HG03159 (cell line): ENCODE results near the gene NTM.
A peak's percentile ranks its signal among the peaks of the same experiment; 100 is the strongest.
"Not testable (repeated sequence)": the region's sequence is repeated elsewhere in the genome, so short reads cannot be mapped to it uniquely, and the experiment has no call there.

Experiments used
- ATAC-seq: cut with Tn5 transposase; IDR thresholded peaks from one replicate; pipeline ENCODE4 v1.9.1; 2021; ENCODE audit warnings: mild to moderate bottlenecking, moderate library complexity; ENCODE audit not compliant: unreplicated experiment

The NTM gene

DNA sequence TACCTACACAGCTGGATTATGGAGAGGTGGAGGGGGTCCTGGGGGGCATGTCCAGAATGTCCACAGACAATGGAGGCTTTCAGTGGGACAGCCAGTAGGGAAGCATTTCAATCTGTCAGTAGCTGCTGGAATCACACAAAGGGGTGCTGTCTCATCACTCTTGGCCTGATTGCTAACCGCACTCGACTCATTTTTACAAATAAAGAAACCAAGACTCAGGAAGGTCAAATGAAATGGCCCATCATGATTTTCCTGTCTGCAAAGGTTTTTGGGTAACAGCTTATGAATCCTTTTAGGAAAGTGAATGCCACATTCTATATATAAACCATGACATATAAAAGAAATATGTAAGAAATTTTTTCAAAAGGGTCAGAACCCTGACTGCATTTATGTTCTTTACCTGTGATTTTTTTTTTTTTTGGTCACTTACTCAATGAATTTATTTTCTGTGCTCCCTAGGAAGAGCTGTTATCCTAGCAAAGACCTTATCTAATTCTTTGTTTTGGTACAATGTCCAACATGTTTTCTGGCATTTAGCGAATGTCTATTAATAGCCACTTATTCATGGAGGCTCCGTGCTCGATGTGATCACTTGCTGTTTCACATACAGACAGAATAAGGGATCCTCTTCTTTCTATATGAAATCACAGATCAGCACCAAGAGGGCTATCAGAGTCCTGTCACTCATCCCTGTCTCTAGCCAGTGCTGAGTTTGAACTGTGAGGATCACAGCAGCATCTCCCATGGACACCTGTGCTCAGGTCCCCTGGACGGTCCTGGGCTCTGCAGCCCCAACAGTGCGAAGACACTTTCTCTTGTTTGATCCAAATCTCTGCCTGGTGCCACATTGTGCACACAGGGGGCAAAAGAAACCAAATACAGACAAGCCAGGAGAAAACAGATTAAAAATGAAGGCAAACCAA lies 979.7 kb downstream of the NTM start:
- ATAC-seq: no peak

DNA sequence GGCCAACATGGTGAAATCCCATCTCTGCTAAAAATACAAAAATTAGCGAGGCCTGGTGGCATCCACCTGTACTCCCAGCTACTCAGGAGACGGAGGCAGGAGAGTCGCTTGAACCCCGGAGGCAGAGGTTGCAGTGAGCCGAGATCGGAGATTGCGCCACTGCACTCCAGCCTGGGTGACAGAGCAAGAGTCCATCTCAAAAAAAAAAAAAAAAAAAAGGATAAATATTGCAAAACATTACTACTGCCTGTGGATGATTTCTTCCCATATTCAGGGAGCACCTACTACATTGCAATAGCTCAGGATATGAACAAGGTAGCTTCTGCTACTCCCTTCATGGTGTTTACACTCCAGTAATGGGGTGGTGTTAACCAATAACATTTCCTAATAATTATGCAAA lies 980.6 kb downstream of the NTM start:
- ATAC-seq: no peak

DNA sequence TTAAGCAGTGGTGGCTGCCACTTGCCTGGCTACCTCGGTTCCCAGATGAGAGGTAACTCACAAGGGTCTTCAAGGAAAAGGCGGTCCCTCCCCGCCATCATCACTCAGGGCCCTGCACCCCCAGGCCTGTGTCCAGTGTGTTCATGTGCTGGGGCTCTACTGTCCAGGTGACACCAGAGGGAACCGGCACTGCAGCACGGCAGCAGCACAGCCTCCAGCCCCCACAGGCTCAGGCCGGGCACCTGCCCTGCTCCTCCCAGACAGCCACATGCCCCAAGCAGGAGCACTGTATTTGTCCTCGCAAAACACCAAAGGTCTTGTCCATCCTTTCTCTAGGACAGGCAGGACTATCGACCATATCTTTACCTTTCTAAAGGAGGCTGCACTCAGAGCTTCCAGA lies 982.1 kb downstream of the NTM start:
- ATAC-seq: no peak

DNA sequence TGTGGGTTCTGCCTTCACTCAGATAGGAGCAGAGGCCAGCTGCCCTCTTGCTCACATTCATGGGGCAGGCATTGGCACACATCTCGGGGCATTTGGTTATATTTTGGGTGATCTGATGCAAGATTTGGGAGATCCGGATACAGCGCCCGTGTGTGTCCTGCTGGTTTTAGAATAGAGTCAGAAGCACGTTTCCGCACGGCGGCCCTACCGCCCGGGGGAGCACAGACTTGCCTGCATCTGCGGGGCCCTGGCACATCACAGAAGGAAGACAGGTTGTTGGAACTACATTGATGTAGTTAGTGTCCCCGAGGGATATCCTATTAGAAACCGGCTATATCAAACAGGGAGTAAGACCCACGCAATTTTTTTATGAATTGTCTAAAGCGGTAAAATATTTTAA lies 982.8 kb downstream of the NTM start:
- no peak for ATAC-seq

DNA sequence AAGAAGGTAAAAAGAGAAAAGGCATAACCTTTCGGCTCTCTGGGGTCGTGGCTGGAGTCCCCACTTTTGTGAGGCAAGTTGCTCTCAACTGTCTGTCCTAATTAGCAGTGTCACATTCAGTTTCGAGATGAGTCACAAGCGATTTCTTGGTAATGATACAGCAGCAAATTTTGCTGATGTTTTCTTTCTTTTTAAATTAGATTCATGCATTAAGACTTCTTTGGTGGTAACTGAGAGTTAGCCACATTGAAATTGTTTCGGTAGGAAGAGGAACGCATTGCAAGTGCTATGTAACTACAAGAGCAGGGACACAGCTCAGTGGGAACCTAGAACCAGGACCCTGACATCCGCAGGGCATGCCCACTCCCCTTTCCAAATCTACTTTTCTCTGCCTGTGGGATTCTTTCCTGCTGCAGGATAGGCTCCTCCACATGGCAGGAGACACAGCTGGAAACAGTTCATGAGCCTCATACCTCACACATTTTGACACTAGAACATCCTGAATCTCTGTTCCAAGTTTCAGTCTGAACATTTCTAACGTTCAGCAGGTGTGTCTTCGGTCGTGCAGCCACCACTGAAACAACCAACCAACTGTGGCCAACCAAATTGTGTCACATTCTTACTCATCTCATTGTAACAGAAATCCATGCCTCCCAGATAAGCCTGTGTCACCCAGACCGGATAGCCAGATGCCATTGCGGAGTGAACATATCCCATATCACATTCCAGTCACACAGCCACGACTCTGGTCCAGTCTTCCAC lies 987.6 kb downstream of the NTM start:
- peak; percentile 71 for ATAC-seq

DNA sequence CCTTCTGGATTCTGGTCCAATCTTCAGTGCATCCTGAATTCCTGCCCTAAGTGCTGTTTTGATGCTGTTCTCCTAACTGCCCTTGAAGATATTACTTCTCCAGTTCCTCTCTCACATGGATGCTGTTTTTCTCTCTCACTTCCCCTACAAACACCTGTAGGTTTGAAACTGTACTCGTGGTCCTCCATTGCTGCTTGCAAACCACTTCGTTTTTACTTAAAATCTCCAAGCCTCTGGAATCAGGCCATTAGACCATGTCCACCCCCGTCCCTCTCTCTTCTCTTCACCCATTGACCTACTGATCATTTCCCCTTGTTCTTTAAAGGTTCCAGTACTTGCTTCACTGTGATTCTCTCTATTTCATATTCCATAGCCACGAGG lies 988.1 kb downstream of the NTM start:
- ATAC-seq: peak; percentile 54

DNA sequence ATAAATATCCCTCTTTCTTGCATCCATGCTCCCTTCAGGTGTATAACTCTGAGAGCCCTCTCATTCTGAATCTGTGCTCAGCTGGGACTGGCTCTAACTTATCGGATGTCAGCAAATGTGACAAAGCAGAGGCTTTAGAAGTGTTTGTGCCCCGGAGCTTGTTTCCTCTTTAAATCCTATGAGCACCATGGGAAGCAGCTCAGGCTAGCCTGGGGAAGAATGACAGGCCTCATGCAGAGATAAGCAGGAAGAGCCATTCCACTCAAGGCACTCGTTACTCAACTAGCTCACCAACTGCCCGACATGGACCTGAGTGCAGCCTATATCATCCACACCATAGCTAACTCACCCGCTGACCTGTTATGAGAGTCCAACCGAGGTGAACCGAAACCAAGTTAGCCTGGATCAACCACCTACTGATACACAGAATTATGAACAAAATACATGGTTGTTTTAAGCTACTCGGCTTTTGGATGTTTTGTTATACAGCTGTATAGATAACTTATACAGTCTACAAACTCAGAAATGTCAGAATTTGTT lies 990.7 kb downstream of the NTM start:
- no peak for ATAC-seq

DNA sequence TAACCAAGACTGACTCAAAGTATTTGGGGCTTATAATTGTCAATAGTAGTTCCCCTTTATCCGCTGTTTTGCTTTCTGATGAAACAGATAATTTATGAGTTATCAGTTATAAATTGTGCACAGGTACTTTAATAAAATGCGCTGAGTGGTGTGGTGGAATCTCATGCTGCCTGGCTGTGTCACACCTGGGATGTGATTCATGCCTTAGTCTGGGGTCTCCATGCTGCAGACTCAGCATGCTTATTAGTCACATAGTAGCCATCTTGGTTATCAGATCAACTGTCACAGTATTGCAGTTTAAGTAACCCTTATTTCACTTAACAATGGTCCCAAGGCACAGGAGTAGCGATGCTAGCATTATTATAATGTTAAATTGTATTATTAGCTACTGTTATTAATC lies 995.2 kb downstream of the NTM start:
- ATAC-seq: no peak

DNA sequence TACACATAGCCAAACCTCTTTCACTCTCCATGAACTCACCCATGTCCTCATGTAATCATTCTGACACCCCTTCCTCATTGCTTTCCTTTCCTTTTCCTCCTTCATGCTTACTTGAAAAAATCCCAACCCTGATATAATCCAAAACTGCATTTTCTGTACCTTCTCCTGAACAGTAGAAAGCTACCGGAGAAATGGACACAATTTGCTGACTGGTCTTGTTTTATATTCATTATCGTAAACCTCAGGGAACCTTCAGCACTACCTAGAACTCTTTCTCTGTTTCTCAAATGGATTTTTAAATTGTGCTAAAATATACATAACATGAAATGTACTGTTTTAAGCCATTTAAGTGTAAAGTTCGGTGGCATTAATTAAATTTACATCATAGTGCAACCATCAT lies 996.9 kb downstream of the NTM start:
- no peak for ATAC-seq

DNA sequence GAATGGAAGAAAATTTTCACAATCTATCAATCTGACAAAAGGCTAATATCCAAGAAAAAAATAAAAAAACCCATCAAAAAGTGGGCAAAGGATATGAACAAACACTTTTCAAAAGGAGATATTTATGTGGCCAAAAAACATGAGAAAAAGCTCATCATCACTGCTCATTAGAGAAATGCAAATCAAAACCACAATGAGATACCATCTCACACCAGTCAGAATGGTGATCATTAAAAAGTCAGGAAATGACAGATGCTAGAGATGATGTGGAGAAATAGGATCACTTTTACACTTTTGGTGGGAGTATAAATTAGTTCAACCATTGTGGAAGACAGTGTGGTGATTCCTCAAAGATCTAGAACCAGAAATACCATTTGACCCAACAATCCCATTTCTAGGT lies 999.7 kb downstream of the NTM start:
- not testable (repeated sequence) for ATAC-seq

DNA sequence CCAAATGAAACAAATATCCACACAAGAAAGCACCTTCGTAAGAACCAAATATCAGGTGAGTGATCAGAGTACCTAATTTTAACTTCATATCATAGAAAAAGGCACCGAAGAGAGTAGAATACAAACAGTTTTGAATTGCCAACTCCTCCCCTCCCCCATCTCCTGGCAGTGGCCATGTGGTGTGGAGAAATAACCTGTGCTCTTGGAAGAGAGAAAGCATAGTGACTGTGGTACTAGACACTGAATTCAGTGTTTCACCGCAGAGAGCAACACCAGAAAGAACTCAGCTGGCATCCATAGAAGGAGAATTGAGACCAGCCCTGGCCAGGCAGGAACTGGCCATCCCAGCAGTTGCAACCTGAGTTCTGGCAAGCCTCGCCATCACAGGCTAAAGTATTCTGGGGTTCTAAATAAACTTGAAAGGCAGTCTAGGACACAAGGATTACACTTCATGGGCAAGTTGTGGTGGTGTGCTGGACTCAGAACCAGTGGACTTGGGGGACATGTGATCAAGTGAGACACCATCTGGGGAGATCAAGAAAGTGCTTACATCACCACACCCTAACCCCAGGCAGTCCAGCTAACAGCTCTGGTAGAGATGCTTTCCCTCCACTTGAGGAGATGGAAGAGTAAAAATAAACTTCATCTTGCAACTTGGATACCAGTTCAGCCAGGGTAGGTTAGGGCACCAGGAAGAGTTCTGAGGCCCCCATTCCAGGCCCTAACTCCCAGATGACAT lies 1003.2 kb downstream of the NTM start:
- ATAC-seq: no peak

DNA sequence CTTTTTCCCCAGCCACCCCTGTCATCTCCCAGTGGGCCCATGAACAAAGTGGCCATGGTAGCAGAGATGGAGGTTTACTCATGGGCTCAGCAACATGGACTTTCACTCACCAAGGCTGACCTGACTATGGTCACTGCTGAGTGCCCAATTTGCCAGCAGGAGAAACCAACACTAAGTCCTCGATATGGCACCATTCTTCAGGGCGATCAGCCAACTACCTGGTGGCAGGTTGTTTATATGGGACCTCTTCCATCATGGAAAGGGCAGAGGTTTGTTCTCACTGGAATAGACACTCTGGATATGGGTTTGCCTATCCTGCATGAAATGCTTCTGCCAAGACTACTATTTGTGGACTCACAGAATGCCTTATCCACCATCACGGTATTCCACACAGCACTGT lies 1009.1 kb downstream of the NTM start:
- ATAC-seq: no peak
